ENCODE data around the gene ZNF385B. TPM values are rescaled to one million over a fixed set of nuclear protein-coding genes. Genes with fewer than 3 reads are reported as not detected.

ZNF385B gene
- polyA plus RNA-seq, 1 donor (not counting 4 experiments of a cell fraction or from before 2014, with no cell fraction given) = 0.17 TPM

- Histone ChIP-seq H3K9me1 (ENCODE audit: control insufficient read depth, extremely low read depth, insufficient read depth, low read length) (no peaks in the 10 kb centered on the region), H4K20me1 (ENCODE audit: control insufficient read depth, extremely low read depth, insufficient read depth, low read length) (no peaks in the 10 kb centered on the region), H2AFZ (ENCODE audit: control insufficient read depth, low read length) (no peak overlapping the region), H3K9me3 (ENCODE audit: control insufficient read depth, low read depth, low read length) (no peaks in the 10 kb centered on the region), H3K79me2 (ENCODE audit: control insufficient read depth, insufficient read depth, low read length) (no peaks in the 10 kb centered on the region), H3K9ac (ENCODE audit: control insufficient read depth, extremely low read depth, insufficient read depth, low read length) (no peak overlapping the region), H3K4me2 (ENCODE audit: control insufficient read depth, extremely low read depth, insufficient read depth, low read depth, low read length) (no peak overlapping the region), H3K27ac (ENCODE audit: control insufficient read depth, insufficient read depth, low read length) (no peak overlapping the region), H3K4me1 (ENCODE audit: control insufficient read depth, extremely low read depth, insufficient read depth, low read length) (no peaks in the 10 kb centered on the region), H3K36me3 (ENCODE audit: control insufficient read depth in 2 of 2, extremely low read depth in 1 of 2, insufficient read depth in 2 of 2, low read length in 2 of 2) (no peaks in the 10 kb centered on the region), H3K4me3 (ENCODE audit: control insufficient read depth in 2 of 3, extremely low read depth in 1 of 3, insufficient read depth in 2 of 3, low read depth in 1 of 3, low read length in 3 of 3) (no peak overlapping the region), H3K27me3 (ENCODE audit: control insufficient read depth, extremely low read depth, insufficient read depth, low read length) (no peaks in the 10 kb centered on the region)
- DNase-seq (ENCODE audit: low read depth, low spot score) = no peak
- dilution Hi-C loops (cut with MboI; ENCODE audit: extremely low pct_ligation_motif_present, low sequenced_read_pairs) = no loop called here
- no peak for FAIRE-seq
- TF ChIP-seq CTCF (optimal IDR thresholded peaks at IDR 0.05 in 1 of 3, IDR thresholded peaks at IDR 0.05 in 1 of 3, conservative IDR thresholded peaks at IDR 0.05 in 1 of 3; ENCODE audit: extremely low read depth in 1 of 3, insufficient read depth in 2 of 3, low read length in 3 of 3) (no peak), EZH2 (IDR thresholded peaks at IDR 0.05; ENCODE audit: low read length) (no peak)
Observed at GRCh38 chr2:179591690-179592089, 269.7 kb downstream of the ZNF385B start.

GRCh38 chr2:179588486-179589145 is 272.8 kb downstream of the ZNF385B start:
- Histone ChIP-seq H3K4me1 (ENCODE audit: control insufficient read depth, extremely low read depth, insufficient read depth, low read length) (no peaks in the 10 kb centered on the region), H3K9ac (ENCODE audit: control insufficient read depth, extremely low read depth, insufficient read depth, low read length) (no peak overlapping the region), H3K36me3 (ENCODE audit: control insufficient read depth in 2 of 2, extremely low read depth in 1 of 2, insufficient read depth in 2 of 2, low read length in 2 of 2) (no peaks in the 10 kb centered on the region), H2AFZ (ENCODE audit: control insufficient read depth, low read length) (no peak overlapping the region), H3K27ac (ENCODE audit: control insufficient read depth, insufficient read depth, low read length) (no peak overlapping the region), H3K9me1 (ENCODE audit: control insufficient read depth, extremely low read depth, insufficient read depth, low read length) (no peaks in the 10 kb centered on the region), H3K27me3 (ENCODE audit: control insufficient read depth, extremely low read depth, insufficient read depth, low read length) (no peaks in the 10 kb centered on the region), H3K9me3 (ENCODE audit: control insufficient read depth, low read depth, low read length) (no peaks in the 10 kb centered on the region), H3K4me2 (ENCODE audit: control insufficient read depth, extremely low read depth, insufficient read depth, low read depth, low read length) (no peak overlapping the region), H3K4me3 (ENCODE audit: control insufficient read depth in 2 of 3, extremely low read depth in 1 of 3, insufficient read depth in 2 of 3, low read depth in 1 of 3, low read length in 3 of 3) (no peak overlapping the region), H3K79me2 (ENCODE audit: control insufficient read depth, insufficient read depth, low read length) (no peaks in the 10 kb centered on the region), H4K20me1 (ENCODE audit: control insufficient read depth, extremely low read depth, insufficient read depth, low read length) (no peaks in the 10 kb centered on the region)
- TF ChIP-seq EZH2 (IDR thresholded peaks at IDR 0.05; ENCODE audit: low read length) (no peak), CTCF (optimal IDR thresholded peaks at IDR 0.05 in 1 of 3, IDR thresholded peaks at IDR 0.05 in 1 of 3, conservative IDR thresholded peaks at IDR 0.05 in 1 of 3; ENCODE audit: extremely low read depth in 1 of 3, insufficient read depth in 2 of 3, low read length in 3 of 3) (no peak)
- DNase-seq (ENCODE audit: low read depth, low spot score) = no peak
- dilution Hi-C loops (cut with MboI; ENCODE audit: extremely low pct_ligation_motif_present, low sequenced_read_pairs) = no loop called here
- no peak for FAIRE-seq
